Mucosa of rectum (tissue), 2 donors: ENCODE results near the gene TBX10.
"Not testable (repeated sequence)": the region's sequence is repeated elsewhere in the genome, so short reads cannot be mapped to it uniquely, and the experiment has no call there.

Experiments
- H3K27ac ChIP-seq, 2 donors: one replicate each; pipeline ENCODE4 v1.7.0; 2013; ENCODE audit warnings: inconsistent platforms in 2 of 2, low read depth in 2 of 2, low read length in 2 of 2
- H3K27me3 ChIP-seq, 2 donors: one replicate each; pipeline ENCODE4 v1.7.0; 2013; ENCODE audit warnings: low read length in 2 of 2; ENCODE audit not compliant: control insufficient read depth in 2 of 2, insufficient read depth in 2 of 2
- H3K36me3 ChIP-seq, 2 donors: one replicate each; pipeline ENCODE4 v1.7.0; 2013; ENCODE audit warnings: low read length in 2 of 2; ENCODE audit not compliant: control insufficient read depth in 2 of 2, insufficient read depth in 2 of 2
- H3K4me1 ChIP-seq, 2 donors: one replicate each; pipeline ENCODE4 v1.7.0; 2013; ENCODE audit warnings: low read length in 2 of 2, mild to moderate bottlenecking in 1 of 2; ENCODE audit not compliant: control insufficient read depth in 2 of 2, insufficient read depth in 2 of 2
- H3K4me3 ChIP-seq, 2 donors: one replicate each; pipeline ENCODE4 v1.7.0; 2013; ENCODE audit warnings: low read length in 2 of 2
- H3K9ac ChIP-seq, 2 donors: one replicate each; pipeline ENCODE4 v1.7.0; 2013; ENCODE audit warnings: low read length in 2 of 2, low read depth in 1 of 2, mild to moderate bottlenecking in 1 of 2
- H3K9me3 ChIP-seq, 2 donors: one replicate each; pipeline ENCODE4 v1.7.0; 2013; ENCODE audit warnings: low read length in 2 of 2; ENCODE audit not compliant: control insufficient read depth in 2 of 2
- donor health status: healthy.
- donor health status: Normal muscosa, but diverticular disease.

The TBX10 gene

DNA sequence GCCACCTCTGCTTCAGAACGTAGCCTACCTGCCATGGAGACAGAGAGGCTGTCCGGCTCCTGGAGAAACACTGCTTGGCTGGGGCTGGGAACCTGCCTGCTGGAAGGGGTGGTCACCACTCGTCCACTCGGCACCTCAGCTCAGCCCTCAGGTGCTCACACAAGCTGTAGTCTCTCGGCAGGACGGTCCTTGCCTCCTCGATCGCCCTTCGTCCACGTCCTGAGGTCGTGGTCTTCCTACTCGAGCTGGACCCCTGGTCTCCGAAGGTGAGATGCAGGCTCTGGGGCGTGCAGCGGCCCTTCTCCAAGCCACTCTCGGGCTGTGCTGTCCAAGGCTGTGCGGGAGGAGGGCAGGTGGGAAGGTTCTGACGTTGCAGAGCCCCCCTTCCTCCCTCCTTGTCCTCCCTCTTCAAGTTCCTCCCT, at the start of gene TBX10:
TBX10 (minus strand) TSS at position 326 of the 422 bp plus-strand sequence; CDS start at position 35, 291 bp downstream.
- no peak within 1 kb of the TSS for H3K27ac ChIP-seq
- no peaks in the 10 kb centered on the region for H3K36me3 ChIP-seq
- no peaks in the 10 kb centered on the region for H3K9me3 ChIP-seq
- no peak within 1 kb of the TSS for H3K9ac ChIP-seq
- peaks cover 5 to 11% of the 10 kb centered on the region in 2 donors for H3K4me1 ChIP-seq
- no peaks in the 10 kb centered on the region for H3K27me3 ChIP-seq
- H3K4me3 ChIP-seq, result no peak within 1 kb of the TSS

DNA sequence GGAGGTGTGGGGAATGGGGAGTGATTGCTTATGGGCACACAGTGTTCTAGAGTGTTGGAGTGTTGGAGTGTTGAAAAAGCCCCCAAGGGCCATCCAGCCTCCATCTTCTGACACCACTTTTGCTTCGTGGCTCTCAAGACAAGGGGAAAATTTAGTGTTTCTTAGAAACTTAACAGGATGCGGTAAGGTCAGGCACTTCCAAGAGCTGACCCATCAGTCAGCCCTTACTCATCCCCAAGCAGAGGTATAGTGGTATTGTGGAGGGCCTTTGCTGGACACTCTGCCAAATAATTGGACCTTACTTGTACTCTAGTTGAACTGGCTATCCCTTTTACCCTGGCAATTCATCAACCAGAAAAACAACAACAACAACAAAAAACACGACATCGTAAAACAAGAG, 49.6 kb upstream of the TBX10 start:
- no peak overlapping the region for H3K4me3 ChIP-seq
- H3K4me1 ChIP-seq, result no peaks in the 10 kb centered on the region
- no peaks in the 10 kb centered on the region for H3K36me3 ChIP-seq
- no peak overlapping the region for H3K27ac ChIP-seq
- no peaks in the 10 kb centered on the region for H3K27me3 ChIP-seq
- no peak overlapping the region for H3K9ac ChIP-seq
- H3K9me3 ChIP-seq, result no peaks in the 10 kb centered on the region

DNA sequence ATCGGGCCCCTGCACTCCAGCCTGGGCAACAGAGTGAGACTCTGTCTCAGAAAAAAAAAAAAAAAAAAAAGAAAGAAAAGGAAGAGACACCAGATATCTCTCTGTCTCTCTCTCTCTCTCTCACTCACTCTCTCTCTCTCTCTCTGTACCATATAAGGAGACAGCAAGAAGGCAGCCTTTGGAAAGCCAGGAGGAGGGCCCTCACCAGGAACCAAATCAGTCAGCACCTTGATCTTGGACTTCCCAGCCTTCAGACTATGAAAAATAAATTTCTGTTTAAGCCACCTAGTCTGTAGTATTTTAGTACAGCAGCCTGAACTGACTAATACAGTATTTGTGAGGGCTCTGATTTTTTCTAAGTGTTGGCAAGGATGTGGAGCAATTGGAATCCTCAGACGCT, 48.4 kb upstream of the TBX10 start:
- Histone ChIP-seq H3K9me3 (no peaks in the 10 kb centered on the region), H3K4me1 (no peaks in the 10 kb centered on the region), H3K27ac (no peak overlapping the region)

DNA sequence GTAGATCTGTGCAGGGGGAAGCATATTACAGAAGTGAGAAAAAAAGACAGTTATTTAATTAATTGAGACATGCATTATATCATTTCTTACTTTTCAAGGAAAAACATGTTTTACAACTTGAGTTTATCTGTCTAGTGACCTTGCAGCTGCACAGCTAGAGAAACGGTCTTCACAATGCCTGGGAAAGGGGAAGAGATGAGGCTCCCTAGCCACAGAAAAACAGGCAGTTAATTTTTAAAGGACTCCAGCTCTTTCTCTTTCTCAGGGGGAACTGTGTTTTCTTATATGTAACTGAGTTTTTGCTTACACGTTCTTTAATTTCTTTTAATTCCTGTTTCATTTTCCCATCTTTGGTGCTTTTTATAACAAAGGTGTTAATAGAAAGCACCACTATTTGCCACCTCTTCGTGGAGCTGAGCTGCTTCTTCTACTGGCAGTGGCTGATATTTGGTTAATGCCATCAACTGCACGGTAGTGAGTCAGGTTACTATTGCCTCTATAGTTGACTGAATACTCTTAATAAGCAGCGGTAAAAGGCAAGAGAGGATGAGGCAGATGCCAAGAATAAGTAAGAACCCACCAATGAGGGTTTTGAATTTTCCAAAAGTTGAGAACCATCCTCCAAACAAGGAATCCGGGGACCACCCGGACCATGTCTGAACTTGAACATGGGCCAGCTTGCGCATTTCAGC, 46.2 kb upstream of the TBX10 start:
- not testable (repeated sequence) for H3K27ac ChIP-seq, H3K4me3 ChIP-seq, H3K27me3 ChIP-seq, H3K4me1 ChIP-seq, H3K9ac ChIP-seq, H3K36me3 ChIP-seq, H3K9me3 ChIP-seq

More for the DNA sequence above, 48.4 kb upstream of the TBX10 start:
- H3K36me3 ChIP-seq, result no peaks in the 10 kb centered on the region
- no peak overlapping the region for H3K4me3 ChIP-seq
- no peak overlapping the region for H3K9ac ChIP-seq
- no peaks in the 10 kb centered on the region for H3K27me3 ChIP-seq

DNA sequence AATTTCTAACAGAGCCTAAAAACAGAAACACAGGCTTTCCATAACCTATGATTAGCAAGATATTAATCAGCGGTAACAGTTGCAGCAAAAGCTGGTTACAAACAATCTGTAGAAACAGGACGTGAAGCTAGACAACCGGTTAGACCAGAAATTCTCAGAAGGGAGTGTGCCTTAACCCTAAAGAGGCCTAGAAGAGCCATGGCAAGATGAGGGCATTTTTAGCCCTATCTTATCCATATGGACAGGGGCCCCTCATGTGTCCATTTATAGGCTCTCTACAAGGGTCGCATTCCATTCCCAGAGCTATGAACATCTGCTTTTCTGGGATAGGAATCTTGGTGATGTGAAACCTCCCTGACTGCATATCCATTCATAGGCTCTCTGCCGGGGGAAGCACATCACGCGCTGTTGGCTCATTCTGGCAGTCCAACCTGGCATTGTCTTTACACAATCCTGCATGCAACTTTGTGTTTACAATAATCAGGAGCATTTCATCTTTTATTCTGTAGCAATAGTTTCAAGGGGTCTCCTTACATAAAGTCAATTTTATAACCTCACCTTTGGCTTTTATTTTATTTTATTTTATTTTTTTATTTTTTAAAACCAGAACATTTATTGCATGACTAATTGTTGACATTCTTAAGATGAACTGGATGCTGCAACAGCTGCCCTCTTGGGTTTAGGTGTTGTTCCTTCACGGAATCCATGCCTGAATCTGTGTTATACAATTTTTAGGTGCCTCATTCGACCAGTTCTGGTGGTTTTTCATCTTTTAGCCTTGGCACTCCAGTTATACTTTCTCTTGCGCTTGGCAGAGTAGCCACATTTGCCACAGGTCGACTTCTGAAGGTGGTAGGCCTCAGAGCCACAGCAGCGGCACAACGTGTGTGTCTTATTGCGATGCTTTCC, 42.8 kb upstream of the TBX10 start:
- H3K4me1 ChIP-seq, H3K9me3 ChIP-seq, H3K27ac ChIP-seq, H3K4me3 ChIP-seq, H3K9ac ChIP-seq, H3K27me3 ChIP-seq, H3K36me3 ChIP-seq: not testable (repeated sequence)

DNA sequence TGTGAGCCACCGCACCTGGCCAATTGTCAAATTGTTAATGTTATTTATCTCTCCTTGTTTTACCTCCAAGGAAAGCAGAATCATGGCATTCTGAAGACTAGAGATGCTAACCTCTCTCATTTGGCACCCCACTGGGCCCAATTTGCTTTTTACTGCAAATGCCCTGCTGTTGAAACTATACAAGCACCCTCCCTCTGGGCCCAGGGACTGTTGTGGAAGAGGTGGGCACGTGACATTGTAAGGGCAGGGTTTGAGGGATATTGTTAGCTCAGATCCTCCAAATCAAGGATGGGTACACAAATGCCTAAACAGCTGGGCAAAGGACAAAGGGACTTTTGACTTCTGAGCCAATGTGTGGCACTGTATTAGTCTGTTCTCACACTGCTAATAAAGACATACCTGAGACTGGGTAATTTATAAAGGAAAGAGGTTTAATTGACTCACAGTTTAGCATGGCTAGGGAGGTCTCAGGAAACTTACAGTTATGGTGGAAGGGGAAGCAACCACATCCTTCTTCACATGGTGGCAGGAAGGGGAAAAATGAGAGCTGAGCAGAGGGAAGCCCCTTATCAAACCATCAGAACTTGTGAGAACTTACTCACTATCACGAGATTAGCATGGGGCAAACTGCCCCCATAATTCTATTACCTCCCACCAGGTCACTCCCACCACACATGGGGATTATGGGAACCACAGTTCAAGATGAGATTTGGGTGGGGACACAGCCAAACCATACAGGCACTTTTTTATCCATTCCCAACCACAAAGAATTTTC, 41.3 kb upstream of the TBX10 start:
- Histone ChIP-seq H3K27ac (no peak overlapping the region), H3K4me3 (no peak overlapping the region), H3K9me3 (no peaks in the 10 kb centered on the region), H3K4me1 (no peaks in the 10 kb centered on the region), H3K36me3 (no peaks in the 10 kb centered on the region), H3K9ac (no peak overlapping the region), H3K27me3 (no peaks in the 10 kb centered on the region)

DNA sequence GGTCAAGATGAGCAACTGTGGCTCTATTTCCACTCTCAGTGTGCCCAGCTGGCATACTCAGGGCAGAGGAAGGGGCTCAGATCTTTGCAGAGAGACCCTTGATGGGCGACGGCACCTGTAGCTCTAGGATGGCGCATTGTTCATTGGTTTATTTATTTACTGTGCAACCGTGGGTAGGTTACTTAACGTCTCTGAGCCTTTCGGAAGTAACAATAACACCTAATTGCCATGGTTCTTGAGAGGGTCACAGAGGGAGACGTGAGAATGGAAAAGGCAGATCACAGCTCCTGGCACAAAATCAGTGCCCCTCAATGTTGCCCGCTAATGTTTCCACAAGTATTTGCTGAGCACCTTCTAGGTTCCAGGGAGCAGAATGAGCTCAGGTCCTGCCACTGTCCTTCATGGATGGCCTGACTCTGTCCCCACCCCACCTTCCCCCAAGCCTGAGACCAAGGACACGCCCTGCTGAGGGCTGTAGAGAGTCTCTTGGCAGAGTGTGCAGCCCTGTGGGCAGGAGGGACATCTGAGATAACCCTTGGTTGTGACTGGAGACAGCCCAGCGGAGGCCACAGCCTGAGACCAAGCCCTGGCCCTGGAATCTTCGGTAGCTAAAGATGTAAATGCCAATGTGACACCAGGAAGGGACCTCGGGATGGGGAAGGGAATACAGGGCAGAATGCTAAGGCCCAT, 35.6 kb upstream of the TBX10 start:
- H3K4me3 ChIP-seq, result peak overlapping the region in 1 of 2 donors; percentile 4
- H3K27me3 ChIP-seq, result no peaks in the 10 kb centered on the region
- peaks cover 7 to 12% of the 10 kb centered on the region in 2 donors for H3K4me1 ChIP-seq
- H3K36me3 ChIP-seq, result no peaks in the 10 kb centered on the region
- H3K9me3 ChIP-seq, result no peaks in the 10 kb centered on the region
- no peak overlapping the region for H3K9ac ChIP-seq
- peak overlapping the region; percentile 32 to 63 for H3K27ac ChIP-seq

DNA sequence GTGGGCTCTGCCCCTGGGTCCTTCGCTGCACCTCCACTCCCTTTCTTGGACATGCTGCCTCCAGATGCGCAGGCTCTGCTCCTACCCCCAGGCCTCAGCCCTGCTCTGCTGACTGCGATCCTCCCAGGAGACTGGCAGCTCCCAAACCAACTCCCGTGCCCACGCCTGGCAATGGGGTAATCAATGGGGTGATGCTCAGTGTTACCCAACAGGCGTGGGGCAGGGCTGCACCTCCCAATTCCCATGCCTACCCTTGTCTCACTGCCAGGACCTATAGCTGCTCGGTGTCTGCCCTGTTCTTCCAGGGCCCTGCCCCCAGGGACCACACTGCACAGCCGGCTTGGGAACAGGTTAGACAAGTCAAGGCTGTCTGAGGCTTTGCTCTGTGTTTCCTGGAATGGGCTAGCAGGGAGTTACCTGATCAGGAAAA, 34.9 kb upstream of the TBX10 start, which contains the start of gene ALDH3B2:
ALDH3B2 (minus strand) TSS at position 182 of the 430 bp plus-strand sequence. CDS start 7,688 bp downstream, outside the sequence.
- Histone ChIP-seq H3K27me3 (no peaks in the 10 kb centered on the region), H3K4me1 (peaks cover 7 to 12% of the 10 kb centered on the region in 2 donors), H3K27ac (peak within 1 kb of the TSS; percentile 32 to 63), H3K9me3 (no peaks in the 10 kb centered on the region), H3K36me3 (no peaks in the 10 kb centered on the region), H3K4me3 (peak within 1 kb of the TSS in 1 of 2 donors; percentile 4), H3K9ac (no peak within 1 kb of the TSS)

DNA sequence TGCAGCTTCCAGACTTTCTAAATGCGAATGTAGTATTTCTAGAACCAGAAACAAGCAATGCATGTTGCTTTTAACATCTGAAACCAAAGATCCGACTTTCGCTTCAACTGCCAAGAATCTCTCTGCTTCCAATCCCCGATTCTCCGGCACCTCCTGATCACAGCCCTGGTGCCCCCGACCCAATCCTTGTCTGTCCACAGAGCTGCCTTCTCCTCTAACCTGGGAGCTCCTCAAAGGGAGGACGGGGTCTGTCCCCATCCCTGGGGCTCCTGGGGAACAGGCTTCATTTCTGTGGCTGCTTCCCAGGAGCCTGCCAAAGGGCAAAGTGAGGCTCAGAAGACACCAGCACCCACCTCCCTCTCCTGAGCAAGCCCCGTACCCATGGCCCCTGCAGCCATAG, 34.3 kb upstream of the TBX10 start:
- no peak overlapping the region for H3K27ac ChIP-seq
- no peak overlapping the region for H3K9ac ChIP-seq
- no peak overlapping the region for H3K4me3 ChIP-seq
- H3K4me1 ChIP-seq, result peaks cover 7 to 12% of the 10 kb centered on the region in 2 donors
- H3K9me3 ChIP-seq, result no peaks in the 10 kb centered on the region
- no peaks in the 10 kb centered on the region for H3K36me3 ChIP-seq
- no peaks in the 10 kb centered on the region for H3K27me3 ChIP-seq
